Urinary bladder (tissue), 4 donors: ENCODE measurements around the gene CYBA. TPM values are rescaled to one million over a fixed set of nuclear protein-coding genes. Genes with fewer than 3 reads are reported as not detected.

Source experiments
- DNase-seq: peaks from one replicate; pipeline ENCODE4 v3.0.0-alpha.2; 2015; ENCODE audit errors: extremely low spot score
- H3K27ac ChIP-seq: one replicate; pipeline ENCODE4 v1.5.1; 2013; ENCODE audit warnings: low read depth, mild to moderate bottlenecking, moderate library complexity
- H3K36me3 ChIP-seq: one replicate; pipeline ENCODE4 v1.6.1; 2013; ENCODE audit warnings: mild to moderate bottlenecking, moderate library complexity; ENCODE audit not compliant: insufficient read depth
- H3K4me1 ChIP-seq: one replicate; pipeline ENCODE4 v1.6.1; 2013; ENCODE audit warnings: mild to moderate bottlenecking, moderate library complexity; ENCODE audit not compliant: insufficient read depth
- H3K4me3 ChIP-seq: one replicate; pipeline ENCODE4 v1.5.1; 2013; ENCODE audit warnings: low read depth, low read length
- WGBS: extraction: QIAGEN DNeasy Blood & Tissue Kit; methylation state at CpG from one replicate; pipeline ENCODE4 v1.1.7; 2013; 5-methylcytosine and 5-hydroxymethylcytosine counted together
- polyA plus RNA-seq: library from polyadenylated mRNA; stranded (reverse); fragments of 200-250 nt; gene quantifications from one replicate; pipeline ENCODE4 v1.2.3, GENCODE V29; 2013
- total RNA-seq: library from RNA; depleted of rRNA; stranded (reverse); fragments of >200 nt; gene quantifications from one replicate; pipeline ENCODE4 v1.2.3, GENCODE V29; 2014
- donor health status: healthy with polysubstance abuse.
- donor health status: healthy.

Gene CYBA
- total and polyA plus RNA-seq, 2 donors: 90.4 to 145 TPM

DNA sequence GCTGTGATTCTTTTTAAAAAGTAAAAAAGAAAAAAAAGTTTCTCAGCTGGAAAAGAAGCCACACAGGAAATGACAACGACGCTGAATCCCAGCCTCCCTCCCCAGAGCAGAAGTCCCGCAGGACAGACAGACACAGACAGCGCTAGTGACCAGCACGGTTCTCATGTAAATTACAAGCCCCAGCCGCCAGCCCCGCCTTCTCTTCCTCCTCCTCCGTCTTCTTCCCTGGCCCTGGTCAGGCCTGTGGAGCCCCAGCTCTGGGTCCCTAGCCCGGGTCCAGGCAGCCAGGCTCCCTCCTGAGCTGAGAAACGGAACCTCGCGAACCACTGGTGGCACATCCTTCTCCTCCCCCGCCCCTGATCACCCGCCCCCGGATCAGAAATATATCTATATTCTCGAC, 19.5 kb downstream of the CYBA start:
- no peak for DNase-seq
- Histone ChIP-seq H3K27ac (no peak overlapping the region), H3K36me3 (peaks cover 8% of the 10 kb centered on the region), H3K4me1 (no peaks in the 10 kb centered on the region), H3K4me3 (no peak overlapping the region)
- WGBS: 77% methylated on average over 16 of the region's 16 CpGs

DNA sequence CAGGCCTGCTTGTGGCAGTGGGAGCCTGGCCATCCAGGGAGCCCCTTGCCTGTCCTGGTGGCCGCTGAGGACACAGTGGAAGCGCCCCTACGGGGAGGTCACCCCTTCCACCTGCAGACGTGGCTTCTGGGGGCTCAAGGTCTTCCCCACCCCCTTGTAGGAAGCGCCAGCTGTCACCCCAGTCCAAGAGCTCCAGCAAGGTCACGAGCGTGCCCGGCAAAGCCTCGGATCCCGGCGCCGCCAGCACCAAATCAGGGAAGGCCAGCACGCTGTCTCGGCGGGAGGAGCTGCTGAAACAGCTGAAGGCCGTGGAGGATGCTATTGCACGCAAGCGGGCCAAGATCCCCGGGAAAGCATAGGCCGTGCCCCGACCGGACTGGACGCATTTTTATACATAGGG, 19.9 kb downstream of the CYBA start:
- H3K4me1 ChIP-seq: no peaks in the 10 kb centered on the region
- H3K36me3 ChIP-seq: peaks cover 8% of the 10 kb centered on the region
- no peak overlapping the region for H3K4me3 ChIP-seq
- no peak for DNase-seq
- 94% methylated on average over 23 of the region's 23 CpGs for WGBS
- H3K27ac ChIP-seq: no peak overlapping the region

DNA sequence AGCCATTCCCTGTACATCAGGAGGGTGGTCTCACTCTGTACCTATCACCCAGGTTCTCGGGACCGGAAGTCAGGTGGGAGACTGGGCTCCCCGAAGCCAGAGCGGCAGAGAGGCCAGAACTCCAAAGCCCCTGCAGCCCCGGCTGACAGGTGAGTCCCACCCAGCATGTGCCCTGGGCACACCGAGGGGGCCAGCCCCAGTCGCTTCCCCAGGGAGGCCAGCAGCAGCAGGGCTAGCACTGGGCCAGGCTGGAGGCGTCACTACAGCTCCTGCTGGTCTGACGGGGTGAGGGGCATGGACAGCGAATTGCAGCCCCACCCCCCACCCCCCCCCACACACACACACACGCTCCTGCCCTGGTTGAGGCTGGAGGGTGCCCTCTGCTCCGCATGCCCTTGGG, 20.4 kb downstream of the CYBA start:
- Histone ChIP-seq H3K36me3 (peaks cover 8% of the 10 kb centered on the region), H3K4me1 (no peaks in the 10 kb centered on the region), H3K4me3 (no peak overlapping the region), H3K27ac (no peak overlapping the region)
- no peak for DNase-seq
- WGBS: 94% methylated on average over 12 of the region's 12 CpGs

DNA sequence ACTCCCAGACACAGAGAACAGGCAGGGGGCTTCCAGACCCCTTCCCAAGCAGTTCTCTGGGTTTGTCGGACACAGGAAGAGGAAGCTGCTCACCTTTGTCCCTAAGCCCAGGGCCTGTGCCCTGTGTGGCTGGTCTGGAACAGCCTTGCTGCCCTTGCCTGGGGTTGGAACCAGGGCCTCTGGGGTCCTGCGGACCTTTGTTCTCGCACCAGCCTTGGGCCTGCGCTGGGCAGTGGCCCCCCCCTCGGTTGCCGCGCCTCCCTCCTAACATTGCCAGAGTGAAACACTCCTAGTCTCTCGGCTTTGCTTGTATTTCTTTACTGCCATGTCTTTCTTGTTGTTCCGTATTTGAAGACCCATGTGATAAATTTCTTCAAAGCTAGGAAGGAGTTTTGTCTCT, 21.0 kb downstream of the CYBA start:
- H3K36me3 ChIP-seq: peaks cover 8% of the 10 kb centered on the region
- H3K27ac ChIP-seq: no peak overlapping the region
- 84% methylated on average over 9 of the region's 9 CpGs for WGBS
- H3K4me3 ChIP-seq: no peak overlapping the region
- no peaks in the 10 kb centered on the region for H3K4me1 ChIP-seq
- DNase-seq: no peak

DNA sequence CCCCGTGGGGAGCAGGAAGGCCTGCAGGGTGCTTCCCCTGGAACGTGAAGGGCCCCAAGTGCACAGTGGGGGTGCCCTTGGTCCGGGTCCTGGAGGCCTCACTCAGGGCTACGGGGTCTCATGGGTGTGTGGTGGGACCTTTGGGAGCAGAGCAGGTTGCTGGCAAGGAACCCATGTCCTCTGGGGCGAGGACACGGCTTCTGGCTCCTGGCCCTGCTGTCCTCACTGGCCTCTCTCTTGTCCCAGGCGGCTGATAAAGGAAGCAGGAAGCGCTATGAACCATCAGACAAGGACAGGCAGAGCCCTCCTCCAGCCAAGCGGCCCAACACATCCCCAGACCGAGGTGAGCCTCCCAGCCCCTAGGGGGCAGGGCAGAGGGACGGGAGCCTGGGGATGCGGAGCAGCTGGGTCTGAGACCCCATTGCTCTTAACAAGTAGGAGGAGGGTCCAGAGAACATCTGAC, 22.3 kb downstream of the CYBA start:
- 65% methylated on average over 12 of the region's 12 CpGs for WGBS
- DNase-seq: no peak
- peaks cover 10% of the 10 kb centered on the region for H3K36me3 ChIP-seq
- no peaks in the 10 kb centered on the region for H3K4me1 ChIP-seq
- H3K4me3 ChIP-seq: no peak overlapping the region
- H3K27ac ChIP-seq: no peak overlapping the region

DNA sequence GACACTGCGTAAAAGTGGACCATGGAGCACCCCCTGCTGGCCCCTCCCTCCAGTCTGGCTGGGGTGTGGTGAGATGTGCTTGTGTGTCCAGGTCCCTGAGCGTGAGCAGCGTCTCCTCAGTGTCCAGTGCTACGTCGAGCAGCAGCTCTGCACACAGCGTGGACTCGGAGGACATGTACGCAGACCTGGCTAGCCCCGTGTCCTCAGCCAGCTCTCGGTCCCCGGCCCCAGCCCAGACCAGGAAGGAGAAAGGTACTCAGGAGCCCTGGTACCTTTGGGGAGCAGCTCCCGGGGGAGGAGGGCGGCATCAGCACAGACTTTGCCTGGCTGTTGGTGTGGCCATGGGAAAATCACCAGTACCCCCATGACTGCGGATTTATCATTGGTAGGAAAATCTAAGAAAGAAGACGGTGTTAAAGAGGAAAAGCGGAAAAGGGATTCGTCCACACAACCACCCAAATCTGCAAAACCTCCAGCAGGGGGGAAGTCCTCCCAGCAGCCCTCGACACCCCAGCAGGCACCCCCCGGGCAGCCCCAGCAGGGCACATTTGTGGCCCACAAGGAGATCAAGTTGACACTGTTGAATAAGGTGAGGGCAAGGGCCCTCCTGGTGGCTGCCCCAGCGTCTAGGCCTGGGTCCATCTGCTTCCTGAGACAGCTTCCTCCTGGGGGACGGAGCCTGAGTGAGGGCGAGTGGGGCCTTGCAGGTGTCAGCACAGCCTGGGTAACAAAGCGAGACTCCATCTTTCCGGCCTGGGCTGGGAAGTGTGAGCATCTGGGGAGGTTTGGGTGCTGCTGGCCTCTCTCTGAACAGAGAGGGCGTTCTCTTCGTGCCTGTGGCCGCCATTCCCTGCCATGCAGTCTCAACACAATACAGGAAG, 23.1 kb downstream of the CYBA start:
- no peak for DNase-seq
- WGBS: 96% methylated on average over 27 of the region's 27 CpGs
- H3K36me3 ChIP-seq: peaks cover 11% of the 10 kb centered on the region

DNA sequence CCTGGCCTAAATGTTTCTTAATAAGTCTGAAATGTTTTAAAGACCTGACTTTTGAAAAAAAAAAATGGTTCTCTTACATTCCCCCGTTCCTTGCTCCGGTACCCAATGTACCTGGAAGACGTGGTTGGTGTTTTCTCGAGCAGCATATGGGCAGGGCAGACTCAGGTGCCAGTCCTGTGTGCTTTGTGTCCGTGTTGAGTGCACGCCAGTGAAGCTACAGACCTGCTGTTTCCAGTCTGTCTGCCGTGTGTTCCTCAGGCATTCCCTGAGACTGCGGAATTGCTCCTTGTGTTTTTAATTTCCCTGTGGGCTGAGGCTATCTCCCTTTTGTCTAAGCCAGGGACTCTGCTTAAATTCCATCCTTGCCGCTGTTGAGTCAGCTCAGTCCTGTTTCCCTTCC, 24.2 kb downstream of the CYBA start:
- 94% methylated on average over 9 of the region's 9 CpGs for WGBS
- DNase-seq: no peak
- peaks cover 10% of the 10 kb centered on the region for H3K36me3 ChIP-seq
- H3K4me1 ChIP-seq: no peaks in the 10 kb centered on the region
- no peak overlapping the region for H3K27ac ChIP-seq
- no peak overlapping the region for H3K4me3 ChIP-seq

More for the DNA sequence above, 23.1 kb downstream of the CYBA start:
- H3K4me3 ChIP-seq: no peak overlapping the region
- no peaks in the 10 kb centered on the region for H3K4me1 ChIP-seq
- no peak overlapping the region for H3K27ac ChIP-seq

DNA sequence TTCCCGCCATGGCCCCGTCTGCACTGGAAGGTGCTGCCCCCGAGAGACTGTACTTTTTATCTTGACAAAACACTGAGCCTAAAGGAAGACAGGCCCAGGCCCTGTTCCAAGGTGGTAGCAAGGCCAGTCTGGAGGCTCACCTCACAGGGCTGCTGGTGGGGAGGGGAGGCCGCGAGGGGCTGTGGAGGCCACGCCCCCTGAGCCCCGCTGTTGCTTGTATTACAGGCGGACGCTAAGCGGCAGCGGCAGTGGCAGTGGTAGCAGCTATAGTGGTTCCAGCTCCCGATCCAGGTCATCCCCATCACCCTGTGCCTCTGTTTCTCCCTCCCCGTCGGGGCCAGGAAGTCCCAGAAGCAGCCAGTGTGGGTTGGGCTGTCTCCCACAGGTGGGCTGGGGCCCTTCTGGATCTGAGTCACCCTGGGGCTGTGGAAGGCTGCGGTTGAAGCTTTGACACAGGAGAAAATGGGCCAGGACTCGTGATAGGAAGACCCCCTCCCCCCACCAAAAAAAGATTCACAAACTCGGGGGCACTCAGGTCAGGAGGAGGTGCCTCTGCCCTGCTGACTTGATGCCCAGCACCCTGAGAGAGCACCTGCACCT, 25.8 kb downstream of the CYBA start:
- no peak for DNase-seq
- Histone ChIP-seq H3K27ac (no peak overlapping the region), H3K36me3 (peaks cover 10% of the 10 kb centered on the region), H3K4me1 (no peaks in the 10 kb centered on the region), H3K4me3 (no peak overlapping the region)
- WGBS: 83% methylated on average over 17 of the region's 17 CpGs

DNA sequence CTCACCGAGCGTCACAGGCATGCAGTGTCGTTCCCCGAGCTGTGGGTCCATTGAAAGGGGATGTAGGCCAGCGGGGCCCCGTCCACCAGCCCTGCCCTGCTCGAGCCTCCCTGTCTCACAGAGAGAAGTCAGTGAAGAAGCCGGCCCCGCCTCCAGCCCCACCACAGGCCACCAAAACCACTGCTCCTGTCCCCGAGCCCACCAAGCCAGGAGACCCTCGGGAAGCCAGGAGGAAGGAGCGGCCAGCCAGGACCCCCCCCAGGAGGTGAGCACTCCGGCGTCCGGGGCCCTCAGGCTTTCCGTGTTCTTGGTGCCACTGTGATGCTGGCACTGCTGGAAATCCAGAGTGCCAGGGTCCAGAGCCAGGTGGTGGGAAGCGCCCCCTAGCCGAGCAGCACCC, 26.4 kb downstream of the CYBA start:
- DNase-seq: no peak
- Histone ChIP-seq H3K36me3 (peaks cover 7% of the 10 kb centered on the region), H3K4me1 (no peaks in the 10 kb centered on the region), H3K27ac (no peak overlapping the region), H3K4me3 (no peak overlapping the region)
- 90% methylated on average over 18 of the region's 18 CpGs for WGBS

DNA sequence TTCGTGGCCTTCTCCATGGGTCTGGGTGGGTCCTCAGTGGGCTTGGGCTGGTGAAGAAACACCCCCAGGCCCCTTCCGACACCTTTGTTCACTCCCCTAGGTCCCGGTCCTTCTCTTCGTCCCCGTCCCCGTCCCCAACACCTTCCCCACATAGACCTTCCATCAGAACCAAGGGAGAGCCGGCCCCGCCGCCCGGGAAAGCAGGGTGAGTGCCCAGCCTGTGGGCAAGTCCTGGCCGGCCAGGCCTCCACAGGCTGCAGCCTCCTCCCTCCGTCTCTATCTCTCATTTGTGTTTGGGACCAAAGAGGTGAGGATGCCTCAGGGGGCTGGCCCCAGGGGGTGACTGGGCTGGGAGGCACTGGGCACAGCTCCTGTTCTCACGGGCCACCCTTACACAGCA, 27.0 kb downstream of the CYBA start:
- 94% methylated on average over 13 of the region's 13 CpGs for WGBS
- H3K36me3 ChIP-seq: peaks cover 5% of the 10 kb centered on the region

DNA sequence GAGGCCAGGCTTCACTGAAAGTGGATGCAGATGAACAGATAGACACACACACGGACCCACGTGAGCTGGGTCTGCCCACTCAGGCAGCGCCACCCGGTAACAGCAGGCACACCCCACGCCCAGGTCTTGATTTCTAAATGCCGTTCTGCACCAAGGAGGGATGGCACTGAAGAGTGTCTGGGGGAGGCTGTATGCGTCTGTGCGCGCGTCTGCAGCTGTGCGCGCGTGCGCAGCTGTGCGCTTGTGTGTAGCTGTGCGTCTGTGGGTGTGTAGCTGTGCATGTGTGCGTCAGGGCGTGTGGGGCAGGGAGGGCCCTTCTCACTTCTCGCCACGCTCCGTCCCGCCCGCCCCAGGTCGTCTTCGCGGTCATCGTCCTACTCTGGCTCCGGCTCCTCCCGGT, 28.0 kb downstream of the CYBA start:
- H3K27ac ChIP-seq: no peak overlapping the region
- 97% methylated on average over 29 of the region's 29 CpGs for WGBS
- no peaks in the 10 kb centered on the region for H3K4me1 ChIP-seq
- DNase-seq: no peak
- no peak overlapping the region for H3K4me3 ChIP-seq
- H3K36me3 ChIP-seq: peaks cover 5% of the 10 kb centered on the region

More for the DNA sequence above, 27.0 kb downstream of the CYBA start:
- H3K4me1 ChIP-seq: no peaks in the 10 kb centered on the region
- H3K4me3 ChIP-seq: no peak overlapping the region
- no peak for DNase-seq
- H3K27ac ChIP-seq: no peak overlapping the region

DNA sequence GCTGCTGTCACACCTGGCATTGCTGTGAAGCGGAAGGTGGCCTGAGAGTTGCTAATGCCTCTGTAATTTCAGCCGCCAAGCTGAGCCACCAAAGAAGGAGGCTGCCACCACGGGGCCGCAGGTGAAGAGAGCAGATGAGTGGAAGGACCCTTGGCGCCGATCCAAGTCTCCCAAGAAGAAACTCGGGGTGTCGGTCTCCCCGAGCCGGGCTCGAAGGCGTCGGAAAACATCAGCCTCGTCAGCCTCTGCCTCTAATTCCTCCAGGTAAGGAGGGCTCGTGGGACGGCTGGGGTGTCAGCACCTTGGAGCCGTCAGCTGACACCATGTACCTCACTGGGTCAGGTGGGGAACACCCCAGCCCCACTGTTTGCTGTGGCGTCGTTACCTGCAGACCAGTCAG, 28.7 kb downstream of the CYBA start:
- no peak overlapping the region for H3K4me3 ChIP-seq
- no peak for DNase-seq
- no peak overlapping the region for H3K27ac ChIP-seq
- no peaks in the 10 kb centered on the region for H3K4me1 ChIP-seq
- WGBS: 92% methylated on average over 19 of the region's 19 CpGs
- peaks cover 5% of the 10 kb centered on the region for H3K36me3 ChIP-seq

DNA sequence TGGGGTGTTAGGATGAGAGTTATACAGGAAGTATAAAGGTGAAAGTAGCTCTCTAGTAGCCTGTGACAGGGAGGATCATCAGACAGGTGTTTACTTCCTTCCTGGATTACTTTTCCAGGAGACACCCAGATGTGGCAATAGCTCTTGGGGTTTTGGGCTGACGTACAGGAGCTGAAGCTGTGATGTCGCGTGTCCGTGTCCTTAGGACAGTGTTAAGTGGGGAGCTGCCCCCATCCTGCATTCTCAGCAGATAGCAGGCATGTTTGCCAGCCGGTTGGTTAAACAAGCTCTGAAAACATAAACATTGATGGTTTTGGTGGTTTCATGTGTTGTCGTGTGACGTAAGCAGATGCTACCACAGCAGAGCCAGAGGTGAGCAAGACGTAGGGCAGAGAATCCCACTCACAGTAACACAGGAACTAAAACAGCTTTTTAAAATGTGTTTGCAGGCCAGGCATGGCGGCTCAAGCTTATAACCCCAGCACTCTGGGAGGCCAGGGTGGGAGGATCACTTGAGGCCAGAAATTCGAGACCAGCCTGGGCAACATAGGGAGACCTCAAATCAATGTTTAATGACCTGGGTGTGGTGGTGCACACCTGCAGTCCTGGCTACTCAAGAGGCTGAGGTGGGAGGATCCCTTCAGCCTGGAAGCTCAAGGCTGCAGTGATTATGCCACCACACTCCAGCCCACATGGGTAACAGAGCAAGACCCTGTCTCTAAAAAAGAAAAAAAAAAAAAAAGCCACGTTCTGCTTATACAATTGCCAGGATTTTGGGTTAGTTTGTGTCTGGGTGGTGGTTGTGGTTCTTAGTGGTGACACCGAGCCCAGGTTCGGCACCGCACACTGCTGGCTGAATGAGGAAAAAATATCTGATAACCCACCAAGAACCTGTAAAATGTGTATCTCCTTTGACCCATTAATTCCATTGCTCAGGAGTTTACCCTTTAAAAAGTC, 30.7 kb downstream of the CYBA start:
- no peak overlapping the region for H3K27ac ChIP-seq
- no peak overlapping the region for H3K4me3 ChIP-seq
- 86% methylated on average over 14 of the region's 14 CpGs for WGBS
- no peak for DNase-seq
- H3K4me1 ChIP-seq: no peaks in the 10 kb centered on the region
- H3K36me3 ChIP-seq: peaks cover 5% of the 10 kb centered on the region
